Measurements from ENCODE around the gene TIMP4. TPM values are rescaled to one million over a fixed set of nuclear protein-coding genes. Genes with fewer than 3 reads are reported as not detected.

Gene TIMP4
- total RNA-seq, 1 experiment from 2014 or later: 5.1 TPM

GRCh38 chr3:12186046-12186445 lies 27.3 kb upstream of the TIMP4 start:
- DNase-seq (ENCODE audit: low read depth): no peak

GRCh38 chr3:12185172-12185710 lies 26.5 kb upstream of the TIMP4 start:
- no peak for DNase-seq (ENCODE audit: low read depth)

GRCh38 chr3:12184541-12184940 lies 25.8 kb upstream of the TIMP4 start:
- no peak for DNase-seq (ENCODE audit: low read depth)

GRCh38 chr3:12182687-12183441 lies 24.2 kb upstream of the TIMP4 start:
- DNase-seq (ENCODE audit: low read depth): no peak

- DNase-seq (ENCODE audit: low read depth): no peak
Measured at GRCh38 chr3:12181806-12182205, 23.1 kb upstream of the TIMP4 start.

- no peak for DNase-seq (ENCODE audit: low read depth)
Measured at GRCh38 chr3:12181301-12181700, 22.6 kb upstream of the TIMP4 start.

- DNase-seq (ENCODE audit: low read depth): no peak
Measured at GRCh38 chr3:12180631-12181030, 21.9 kb upstream of the TIMP4 start.

- DNase-seq (ENCODE audit: low read depth): peak; percentile 84
Measured at GRCh38 chr3:12180218-12180617, 21.5 kb upstream of the TIMP4 start.

- no peak for DNase-seq (ENCODE audit: low read depth)
Measured at GRCh38 chr3:12179441-12179840, 20.7 kb upstream of the TIMP4 start.

GRCh38 chr3:12178091-12178820 lies 19.5 kb upstream of the TIMP4 start:
- peak; percentile 70 for DNase-seq (ENCODE audit: low read depth)

- DNase-seq (ENCODE audit: low read depth): no peak
Measured at GRCh38 chr3:12177126-12177525, 18.4 kb upstream of the TIMP4 start.

GRCh38 chr3:12175844-12176453 lies 17.2 kb upstream of the TIMP4 start:
- peak; percentile 43 for DNase-seq (ENCODE audit: low read depth)

- DNase-seq (ENCODE audit: low read depth): peak; percentile 60
Measured at GRCh38 chr3:12175137-12175593, 16.5 kb upstream of the TIMP4 start.

- DNase-seq (ENCODE audit: low read depth): peak; percentile 25
Measured at GRCh38 chr3:12170207-12170606, 11.5 kb upstream of the TIMP4 start.

GRCh38 chr3:12165909-12166308 lies 7.2 kb upstream of the TIMP4 start:
- no peak for DNase-seq (ENCODE audit: low read depth)

GRCh38 chr3:12159227-12159601 lies 502 bp upstream of the TIMP4 start:
- DNase-seq (ENCODE audit: low read depth): no peak

GRCh38 chr3:12157026-12157425 lies 1.7 kb downstream of the TIMP4 start:
- DNase-seq (ENCODE audit: low read depth): no peak

- peak; percentile 91 for DNase-seq (ENCODE audit: low read depth)
Measured at GRCh38 chr3:12155828-12156227, 2.9 kb downstream of the TIMP4 start.

- DNase-seq (ENCODE audit: low read depth): no peak
Measured at GRCh38 chr3:12155264-12155663, 3.4 kb downstream of the TIMP4 start.

- peak; percentile 63 for DNase-seq (ENCODE audit: low read depth)
Measured at GRCh38 chr3:12154151-12154550, 4.6 kb downstream of the TIMP4 start.

- DNase-seq (ENCODE audit: low read depth): no peak
Measured at GRCh38 chr3:12150112-12150511, 8.6 kb downstream of the TIMP4 start.

- DNase-seq (ENCODE audit: low read depth): no peak
Measured at GRCh38 chr3:12149029-12149428, 9.7 kb downstream of the TIMP4 start.

All from M059J (cell line).